ENCODE results near the gene KLK15. TPM values are rescaled to one million over a fixed set of nuclear protein-coding genes. Genes with fewer than 3 reads are reported as not detected.
"Not testable (repeated sequence)": the region's sequence is repeated elsewhere in the genome, so short reads cannot be mapped to it uniquely, and the experiment has no call there.

The KLK15 gene
- polyA plus RNA-seq, 1 donor: not detected

GRCh38 chr19:50796634-50797428 is 36.5 kb downstream of the KLK15 start:
- no peak for DNase-seq (ENCODE audit: low read depth)

DNA sequence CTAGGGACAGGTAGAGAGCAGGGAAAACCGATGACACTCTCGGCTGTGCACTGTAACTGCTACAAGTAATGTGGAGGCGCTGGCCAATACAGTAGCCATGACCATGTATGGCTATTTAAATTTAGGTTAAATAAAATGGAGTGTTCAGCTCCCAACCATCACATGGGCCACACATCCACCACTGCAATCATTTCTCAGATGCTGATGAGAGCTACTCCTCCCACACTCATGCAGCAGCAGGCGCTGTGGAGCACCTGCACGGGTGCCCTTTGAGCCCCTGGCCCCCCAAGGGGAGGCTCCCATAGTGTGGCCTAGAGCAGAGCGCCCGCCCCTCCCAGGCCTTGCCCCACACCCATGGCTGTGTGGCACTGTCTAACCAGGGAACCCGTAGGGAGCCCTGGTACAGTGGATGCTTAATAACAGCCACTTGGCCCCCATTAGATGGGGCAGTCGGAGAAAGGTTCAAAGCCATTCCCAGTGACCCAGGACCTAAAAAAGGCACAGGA is 37.2 kb downstream of the KLK15 start:
- DNase-seq (ENCODE audit: low read depth): no peak

GRCh38 chr19:50795664-50796073 is 37.7 kb downstream of the KLK15 start:
- no peak for DNase-seq (ENCODE audit: low read depth)

GRCh38 chr19:50794876-50795663 is 38.3 kb downstream of the KLK15 start:
- no peak for DNase-seq (ENCODE audit: low read depth)

DNA sequence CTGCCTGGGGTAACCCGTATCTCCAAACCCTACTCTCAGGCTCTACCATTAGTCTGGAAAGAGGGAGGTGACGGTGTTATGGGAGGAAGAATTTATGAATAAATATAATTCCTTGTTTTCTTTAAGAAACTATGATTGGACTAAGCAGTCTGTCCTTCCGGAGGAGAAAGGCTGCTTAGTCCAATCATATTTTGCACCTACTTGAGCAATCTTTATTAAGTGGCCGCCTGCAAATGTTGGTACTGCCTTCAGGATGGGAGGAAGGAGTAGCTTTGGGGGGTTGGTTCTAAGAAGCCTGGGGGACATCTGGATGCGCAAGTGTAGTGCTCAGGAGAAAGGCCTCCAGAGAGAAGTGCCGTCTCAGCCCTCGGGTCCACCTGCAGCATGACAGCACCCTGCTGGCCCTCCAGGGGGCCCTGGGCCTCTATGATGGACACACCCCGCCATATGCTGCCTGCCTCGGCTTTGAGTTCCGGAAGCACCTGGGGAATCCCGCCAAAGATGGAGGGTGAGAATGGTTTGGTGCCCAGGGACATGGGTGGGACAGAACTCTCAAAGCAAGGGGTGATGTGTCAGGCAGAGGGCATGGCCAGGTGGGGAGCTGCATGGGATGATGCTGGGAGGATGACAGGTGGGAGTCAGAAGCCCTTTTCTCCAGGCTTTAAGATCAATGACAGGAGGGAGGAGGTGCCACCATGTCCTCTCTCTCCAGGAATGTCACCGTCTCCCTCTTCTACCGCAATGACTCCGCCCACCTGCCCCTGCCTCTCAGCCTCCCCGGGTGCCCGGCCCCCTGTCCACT is 39.1 kb downstream of the KLK15 start:
- no peak for DNase-seq (ENCODE audit: low read depth)

DNA sequence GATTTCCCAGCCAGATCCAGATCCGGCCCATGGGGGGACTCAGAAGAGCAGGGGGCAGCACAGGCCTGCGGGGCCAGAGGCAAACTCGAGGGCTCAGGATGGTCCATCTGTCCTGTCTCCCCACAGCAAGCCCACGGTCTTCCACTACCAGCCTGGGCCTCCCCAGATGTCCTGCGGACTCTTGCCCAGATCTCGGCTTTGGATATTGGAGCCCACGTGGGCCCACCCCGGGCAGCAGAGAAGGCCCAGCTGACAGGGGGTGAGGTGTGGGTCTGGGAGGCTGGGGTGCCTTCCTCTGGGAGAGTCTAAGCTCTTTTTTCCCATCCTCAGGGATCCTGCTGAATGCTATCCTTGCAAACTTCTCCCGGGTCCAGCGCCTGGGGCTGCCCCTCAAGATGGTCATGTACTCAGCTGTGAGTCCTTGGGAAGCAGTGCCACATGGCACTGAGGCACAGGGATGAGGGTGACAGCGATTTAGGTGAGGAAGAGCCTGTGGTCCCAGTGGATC is 39.8 kb downstream of the KLK15 start:
- DNase-seq (ENCODE audit: low read depth): no peak

DNA sequence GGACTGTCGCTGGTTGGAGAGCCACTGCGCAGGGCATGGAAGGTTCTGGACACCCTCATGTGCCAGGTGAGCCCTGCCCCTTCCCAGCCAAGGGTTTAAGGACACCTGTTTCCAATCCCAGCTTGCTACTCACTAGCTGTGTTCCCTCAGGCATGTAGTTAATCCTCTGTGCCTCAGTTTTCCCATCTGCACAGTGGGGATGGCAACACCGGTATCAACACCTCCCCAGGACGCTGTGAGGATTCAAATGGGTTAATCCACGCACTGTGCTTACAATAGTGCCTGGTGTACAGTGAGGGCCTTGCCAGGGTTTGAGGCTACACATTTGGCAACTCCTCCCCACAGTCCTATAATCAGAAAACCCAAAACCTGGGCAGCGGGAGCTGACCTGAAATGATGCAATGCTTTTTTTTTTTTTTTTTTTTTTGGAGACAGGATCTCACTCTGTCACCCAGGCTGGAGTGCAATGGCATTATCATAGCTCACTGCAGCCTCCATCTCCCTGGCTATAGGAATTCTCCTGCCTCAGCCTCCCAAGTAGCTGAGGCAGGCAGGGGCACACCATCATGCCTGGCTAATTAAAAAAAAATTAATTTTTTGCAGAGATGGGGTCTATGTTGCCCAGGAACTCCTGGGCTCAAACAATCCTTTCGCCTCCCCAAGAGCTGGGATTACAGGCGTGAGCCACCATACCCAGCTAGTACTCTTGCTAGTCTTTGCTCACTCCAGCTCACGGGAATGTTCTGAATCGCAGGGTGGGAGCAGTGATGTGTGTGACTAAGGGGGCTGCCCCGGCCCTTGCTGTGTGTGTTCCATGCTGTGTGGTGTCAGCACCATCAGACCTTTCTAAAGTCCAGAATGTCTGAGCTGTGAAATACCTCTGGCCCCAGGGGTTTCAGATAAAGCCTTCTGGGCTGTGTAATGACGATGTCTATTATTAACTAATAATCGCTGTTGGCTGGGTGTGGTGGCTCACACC is 40.8 kb downstream of the KLK15 start:
- DNase-seq (ENCODE audit: low read depth): no peak

DNA sequence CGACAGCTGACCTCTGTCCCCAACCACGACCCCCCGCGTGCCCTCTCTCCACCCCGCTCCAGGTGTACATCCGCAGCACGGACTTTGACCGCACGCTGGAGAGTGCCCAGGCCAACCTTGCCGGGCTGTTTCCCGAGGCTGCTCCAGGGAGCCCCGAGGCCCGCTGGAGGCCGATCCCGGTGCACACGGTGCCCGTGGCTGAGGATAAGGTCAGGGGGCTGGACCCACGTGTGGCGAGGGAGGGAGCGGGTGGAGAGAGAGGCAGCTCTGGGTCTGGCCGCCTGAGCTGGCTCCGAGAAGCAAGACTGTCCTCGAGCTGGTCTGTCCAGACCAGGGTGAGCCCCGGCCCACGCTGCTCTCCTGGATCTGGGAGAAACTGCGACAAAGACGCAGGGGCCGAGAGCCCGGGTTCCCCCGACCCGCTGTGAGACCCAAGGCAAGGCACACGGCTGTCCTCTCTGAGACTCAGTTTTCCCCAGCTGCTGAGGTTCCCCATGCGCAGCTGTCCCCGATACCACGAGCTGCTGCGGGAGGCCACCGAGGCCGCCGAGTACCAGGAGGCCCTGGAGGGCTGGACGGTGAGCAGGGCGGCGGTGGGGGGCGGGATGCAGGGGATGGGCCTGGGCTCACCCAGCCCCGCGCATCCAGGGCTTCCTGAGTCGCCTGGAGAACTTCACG is 41.6 kb downstream of the KLK15 start:
- DNase-seq (ENCODE audit: low read depth): no peak

GRCh38 chr19:50790922-50791467 is 42.4 kb downstream of the KLK15 start:
- DNase-seq (ENCODE audit: low read depth): no peak

- no peak for DNase-seq (ENCODE audit: low read depth)
Observed at GRCh38 chr19:50790396-50790795, 43.0 kb downstream of the KLK15 start, which contains the start of gene ACP4. TSS of gene ACP4 (plus strand) at chr19:50790415. CDS start at chr19:50790415, 0 bp downstream.

DNA sequence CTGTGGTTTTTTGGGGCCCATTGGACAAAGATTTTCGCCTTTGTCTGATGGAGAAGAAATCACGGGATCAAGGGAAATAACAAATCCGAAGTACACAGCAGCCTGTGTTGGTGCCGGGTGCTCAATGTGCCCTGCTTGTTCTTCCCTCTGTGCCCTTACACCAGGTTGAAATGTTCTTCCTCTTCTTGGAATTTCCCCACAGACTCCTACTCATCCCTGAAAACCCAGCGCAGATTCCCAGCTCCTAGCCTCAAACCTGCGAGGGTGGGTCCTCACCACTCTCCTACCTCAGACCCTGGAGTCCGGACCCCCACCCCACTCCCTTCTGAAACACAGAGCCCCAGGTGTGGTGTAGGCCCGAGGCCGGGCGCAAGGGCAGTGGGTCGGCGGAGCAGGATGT is 48.0 kb downstream of the KLK15 start:
- no peak for DNase-seq (ENCODE audit: low read depth)

DNA sequence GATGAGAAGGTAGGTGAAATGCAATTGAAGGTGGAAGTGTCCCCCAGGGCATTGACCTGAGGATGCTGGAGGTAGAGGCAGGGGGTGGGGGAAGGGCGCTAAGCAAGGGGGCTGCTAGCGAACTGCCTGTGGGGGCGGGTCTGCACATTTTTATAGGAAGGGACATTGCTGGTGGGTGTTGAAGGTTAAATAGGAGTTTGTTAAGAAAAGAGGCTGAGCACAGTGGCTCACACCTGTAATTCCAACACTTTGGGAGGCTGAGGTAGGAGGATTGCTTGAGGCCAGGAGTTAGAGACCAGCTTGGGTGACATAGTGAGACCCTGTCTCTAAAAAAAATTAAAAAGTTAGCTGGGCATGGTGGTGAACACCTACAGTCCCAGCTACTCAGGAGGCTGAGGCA is 48.7 kb downstream of the KLK15 start:
- DNase-seq (ENCODE audit: low read depth): no peak

DNA sequence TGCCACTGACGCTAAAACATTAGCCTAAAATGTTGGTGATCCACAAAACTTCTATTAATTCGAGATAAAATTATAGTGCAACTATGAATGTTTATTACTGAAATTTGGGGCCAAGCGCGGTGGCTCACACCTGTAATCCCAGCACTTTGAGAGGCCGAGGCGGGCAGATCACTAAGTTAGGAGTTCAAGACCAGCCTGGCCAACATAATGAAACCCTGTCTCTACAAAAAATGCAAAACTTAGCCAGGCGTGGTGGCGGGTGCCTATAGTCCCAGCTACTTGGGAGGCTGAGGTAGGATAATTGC is 49.6 kb downstream of the KLK15 start:
- not testable (repeated sequence) for DNase-seq (ENCODE audit: low read depth)

- no peak for DNase-seq (ENCODE audit: low read depth)
Observed at GRCh38 chr19:50780753-50781435, 52.5 kb downstream of the KLK15 start.

DNA sequence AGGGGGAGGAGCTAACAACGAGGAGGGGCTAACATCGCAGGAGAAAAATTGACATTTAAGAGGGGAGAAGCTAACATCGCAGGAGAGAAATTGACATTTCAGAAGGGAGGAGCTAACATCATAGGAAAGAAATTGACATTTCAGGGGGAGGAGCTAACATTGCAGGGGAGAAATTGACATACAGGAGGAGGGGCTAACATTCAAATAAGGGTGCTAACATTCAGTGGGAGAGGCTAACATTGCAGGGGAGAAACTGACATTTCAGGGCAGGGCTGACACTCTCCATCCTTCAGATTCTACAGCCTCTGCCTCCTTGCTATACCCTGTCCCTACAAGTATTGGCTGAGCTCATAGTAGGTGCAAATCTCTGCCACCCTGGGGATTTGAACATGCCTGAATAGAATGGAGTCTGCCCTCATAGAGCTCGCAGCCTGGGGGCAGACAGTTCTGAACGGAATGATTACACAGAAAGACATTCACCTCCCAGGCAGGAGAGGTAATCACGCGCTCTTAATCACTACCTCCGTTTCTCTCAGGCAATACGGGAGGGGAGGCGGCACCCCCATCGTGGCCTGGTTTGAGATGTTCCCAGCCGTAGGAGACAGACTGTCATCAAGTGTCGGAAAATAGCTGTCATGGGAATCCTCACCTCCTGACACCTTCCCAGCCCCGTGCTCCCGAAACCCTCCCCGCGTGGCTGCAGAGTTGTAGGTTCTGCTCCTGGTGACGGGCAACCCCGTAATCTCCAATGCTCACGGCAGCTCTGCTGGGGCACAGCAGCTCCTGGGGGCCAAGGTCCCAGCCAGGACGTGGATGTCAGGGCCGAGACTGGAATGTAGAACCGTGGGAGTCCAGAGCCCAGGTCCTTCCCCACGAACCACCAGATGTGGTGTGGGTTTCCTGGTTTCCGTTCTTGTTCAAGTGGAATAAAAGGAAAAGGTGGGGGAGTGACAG is 53.6 kb downstream of the KLK15 start:
- DNase-seq (ENCODE audit: low read depth): no peak

- DNase-seq (ENCODE audit: low read depth): no peak
Observed at GRCh38 chr19:50778906-50779430, 54.4 kb downstream of the KLK15 start.

GRCh38 chr19:50777830-50778303 is 55.5 kb downstream of the KLK15 start:
- DNase-seq (ENCODE audit: low read depth): no peak

DNA sequence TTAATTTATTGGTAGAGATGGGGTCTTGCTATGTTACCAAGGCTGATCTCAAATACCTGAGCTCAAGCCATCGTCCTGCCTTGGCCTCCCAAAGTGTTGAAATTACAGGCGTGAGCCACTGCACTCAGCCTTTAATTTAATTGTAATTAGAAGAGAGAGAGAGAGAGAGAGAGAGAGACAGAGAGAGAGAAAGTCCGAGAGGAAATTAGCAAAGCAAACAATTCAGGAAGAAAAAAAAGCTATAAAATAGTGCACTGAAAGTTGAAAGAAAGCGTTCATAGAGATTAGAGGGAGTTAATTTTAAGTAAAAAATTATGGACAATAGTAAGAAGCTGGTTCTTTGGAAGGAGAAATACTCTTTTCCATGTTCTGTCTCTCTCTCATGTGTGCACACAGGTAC is 56.1 kb downstream of the KLK15 start:
- no peak for DNase-seq (ENCODE audit: low read depth)
